NT2/D1 (cell line): ENCODE data around the gene TSPAN8.

Experiments
- DNase-seq: peaks from one replicate; pipeline ENCODE4 v3.0.0-alpha.2; 2011; ENCODE audit warnings: low read depth, low spot score
- H3K27me3 ChIP-seq: 2 replicates; pipeline ENCODE4 v1.6.0; 2011; ENCODE audit warnings: mild to moderate bottlenecking; ENCODE audit not compliant: insufficient read length, insufficient read depth
- H3K36me3 ChIP-seq: 2 replicates; pipeline ENCODE4 v1.6.1; 2011; ENCODE audit warnings: mild to moderate bottlenecking, low read length, mixed read lengths; ENCODE audit not compliant: insufficient read depth, insufficient read length
- H3K4me1 ChIP-seq: 2 replicates; pipeline ENCODE4 v1.5.1; 2011; ENCODE audit not compliant: insufficient read depth, insufficient read length
- H3K4me3 ChIP-seq: 2 replicates; pipeline ENCODE4 v1.5.1; 2011; ENCODE audit warnings: low read depth; ENCODE audit not compliant: insufficient read length
- H3K9ac ChIP-seq: 2 replicates; pipeline ENCODE4 v1.6.0; 2011; ENCODE audit warnings: low read depth; ENCODE audit not compliant: insufficient read length
- H3K9me3 ChIP-seq: 2 replicates; pipeline ENCODE4 v1.5.1; 2011; ENCODE audit warnings: mild to moderate bottlenecking, low read length; ENCODE audit not compliant: insufficient read depth
- SUZ12 ChIP-seq: IDR thresholded peaks from 2 replicates; pipeline ENCODE4 v1.6.1; 2011; ENCODE audit not compliant: insufficient read length, insufficient read depth; ENCODE audit errors: extremely low read depth
- YY1 ChIP-seq: IDR thresholded peaks from 2 replicates; pipeline ENCODE4 v1.6.1; 2011; ENCODE audit not compliant: insufficient read length, insufficient read depth
- ZNF274 ChIP-seq: IDR thresholded peaks from 2 replicates; pipeline ENCODE4 v1.6.1; 2011; ENCODE audit warnings: mild to moderate bottlenecking, low read depth, low read length

Gene TSPAN8

DNA sequence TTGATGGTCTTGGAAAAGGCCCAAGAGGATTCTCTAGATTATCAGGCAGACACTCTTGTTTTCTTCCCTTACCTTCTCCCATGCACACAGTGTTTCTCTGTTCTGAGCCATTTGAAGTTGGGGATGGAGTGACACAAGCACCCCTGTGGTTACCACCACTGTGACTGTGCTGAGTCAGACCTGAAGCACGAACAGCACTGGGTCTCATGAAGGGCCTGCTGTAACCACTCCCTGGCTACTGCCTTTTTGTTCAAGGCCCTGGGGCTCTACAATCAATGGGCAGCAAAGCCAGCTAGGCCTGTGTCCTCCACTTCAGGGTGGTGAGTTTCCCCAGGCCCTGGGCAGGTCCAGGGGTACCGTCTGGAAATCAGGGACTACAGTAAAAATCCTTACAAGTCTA, 65.5 kb downstream of the TSPAN8 start:
- Histone ChIP-seq H3K9me3 (no peaks in the 10 kb centered on the region), H3K4me3 (no peak overlapping the region), H3K36me3 (no peaks in the 10 kb centered on the region), H3K9ac (no peak overlapping the region), H3K27me3 (no peaks in the 10 kb centered on the region), H3K4me1 (no peaks in the 10 kb centered on the region)
- no peak for DNase-seq
- TF ChIP-seq YY1 (no peak), ZNF274 (no peak), SUZ12 (no peak)

DNA sequence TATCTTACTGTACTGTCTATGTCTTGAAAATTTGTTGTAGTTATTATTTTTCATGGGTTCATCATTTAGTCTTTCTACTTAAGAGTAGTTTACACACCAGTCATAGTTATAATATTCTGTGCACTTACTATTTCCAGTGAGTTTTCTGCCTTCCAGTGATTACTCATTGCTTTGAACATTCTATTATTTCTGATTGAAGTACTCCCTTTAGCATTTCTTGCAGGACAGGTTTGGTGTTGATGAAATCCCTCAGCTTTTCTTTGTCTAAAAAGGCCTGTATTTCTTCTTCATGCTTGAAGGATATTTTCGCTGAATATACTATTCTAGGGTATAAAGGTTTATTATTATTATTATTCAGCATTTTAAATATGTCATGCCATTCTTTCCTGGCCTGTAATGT, 66.8 kb downstream of the TSPAN8 start:
- no peaks in the 10 kb centered on the region for H3K4me1 ChIP-seq
- DNase-seq = no peak
- H3K9ac ChIP-seq = no peak overlapping the region
- no peaks in the 10 kb centered on the region for H3K36me3 ChIP-seq
- no peak for TF ChIP-seq ZNF274
- TF ChIP-seq SUZ12 = no peak
- TF ChIP-seq YY1 = no peak
- H3K27me3 ChIP-seq = no peaks in the 10 kb centered on the region
- no peak overlapping the region for H3K4me3 ChIP-seq
- H3K9me3 ChIP-seq = no peaks in the 10 kb centered on the region

DNA sequence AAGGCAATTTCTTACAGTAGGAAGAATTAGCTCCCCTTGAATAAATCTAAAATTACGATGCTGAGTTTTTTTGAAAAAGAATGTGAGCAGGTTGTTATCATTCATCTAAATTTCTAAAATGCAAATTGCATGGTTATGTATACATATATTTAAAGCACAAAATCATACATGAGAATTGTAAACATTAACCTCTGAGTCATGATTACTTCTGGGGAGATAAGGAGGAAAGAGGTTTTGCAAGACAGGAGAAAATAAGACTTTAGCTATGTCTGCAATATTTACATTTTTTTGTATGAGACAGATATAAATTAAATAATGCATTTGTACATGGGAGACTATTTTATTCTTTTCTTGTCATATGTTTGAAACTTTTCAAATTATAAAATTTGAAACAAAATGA, 72.2 kb downstream of the TSPAN8 start:
- H3K9ac ChIP-seq = no peak overlapping the region
- no peaks in the 10 kb centered on the region for H3K9me3 ChIP-seq
- no peaks in the 10 kb centered on the region for H3K27me3 ChIP-seq
- no peaks in the 10 kb centered on the region for H3K4me1 ChIP-seq
- no peaks in the 10 kb centered on the region for H3K36me3 ChIP-seq
- TF ChIP-seq YY1 (no peak), ZNF274 (no peak), SUZ12 (no peak)
- no peak overlapping the region for H3K4me3 ChIP-seq
- no peak for DNase-seq

DNA sequence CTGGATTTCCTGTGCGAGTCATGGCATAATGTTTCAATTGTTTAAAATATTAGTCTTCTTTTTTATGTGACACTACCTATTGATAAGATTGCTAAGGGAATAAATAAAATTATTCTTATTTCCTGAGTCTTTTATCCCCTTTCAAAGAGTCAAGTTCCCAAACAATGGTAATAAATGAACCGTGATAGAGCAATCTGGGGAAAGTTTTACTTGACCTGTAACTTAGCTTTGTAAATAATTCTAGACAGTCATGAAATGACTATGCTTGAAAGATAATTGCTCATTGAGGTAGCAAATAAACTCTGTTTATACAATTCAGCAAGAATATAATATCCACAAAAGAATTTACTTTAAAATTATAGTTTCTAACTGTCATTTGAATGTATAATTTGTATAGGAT, 82.1 kb downstream of the TSPAN8 start:
- no peak overlapping the region for H3K9ac ChIP-seq
- no peak overlapping the region for H3K4me3 ChIP-seq
- H3K36me3 ChIP-seq = no peaks in the 10 kb centered on the region
- DNase-seq = no peak
- H3K4me1 ChIP-seq = no peaks in the 10 kb centered on the region
- peaks cover 5% of the 10 kb centered on the region for H3K9me3 ChIP-seq
- no peaks in the 10 kb centered on the region for H3K27me3 ChIP-seq
- TF ChIP-seq ZNF274 (no peak), SUZ12 (no peak), YY1 (no peak)
